Left renal pelvis (tissue), 4 donors: ENCODE data around the gene CLEC16A. TPM values are rescaled to one million over a fixed set of nuclear protein-coding genes. Genes with fewer than 3 reads are reported as not detected.

Source experiments
- DNase-seq, 4 donors: peaks; one replicate each; pipeline ENCODE4 v3.0.0-alpha.2; 2013; ENCODE audit warnings: low read depth in 4 of 4, low spot score in 3 of 4
- polyA plus RNA-seq, 4 donors: library from polyadenylated mRNA; unstranded; fragments of 120-200 nt; gene quantifications; one replicate each; pipeline ENCODE4 v1.2.1, GENCODE V29; 2013; ENCODE audit not compliant: insufficient read length in 4 of 4

CLEC16A gene
- polyA plus RNA-seq, 4 donors = 18.0 to 25.9 (median 22.7) TPM

- DNase-seq = no peak
Observed at GRCh38 chr16:11164482-11165270, 220.3 kb downstream of the CLEC16A start.

GRCh38 chr16:11165349-11165748, 221.0 kb downstream of the CLEC16A start:
- DNase-seq = no peak

- DNase-seq = no peak
Observed at GRCh38 chr16:11165894-11166665, 221.7 kb downstream of the CLEC16A start.

- DNase-seq = no peak
Observed at GRCh38 chr16:11167581-11167980, 223.2 kb downstream of the CLEC16A start.

- DNase-seq = no peak
Observed at GRCh38 chr16:11168386-11169051, 224.2 kb downstream of the CLEC16A start.

- DNase-seq = no peak
Observed at GRCh38 chr16:11169641-11170040, 225.3 kb downstream of the CLEC16A start.

GRCh38 chr16:11170201-11170600, 225.8 kb downstream of the CLEC16A start:
- DNase-seq = no peak

- DNase-seq = no peak
Observed at GRCh38 chr16:11170696-11171447, 226.5 kb downstream of the CLEC16A start.

GRCh38 chr16:11171448-11171709, 227.0 kb downstream of the CLEC16A start:
- DNase-seq = no peak

- no peak for DNase-seq
Observed at GRCh38 chr16:11171757-11172299, 227.5 kb downstream of the CLEC16A start.

- no peak for DNase-seq
Observed at GRCh38 chr16:11173426-11173825, 229.1 kb downstream of the CLEC16A start.

- DNase-seq = no peak
Observed at GRCh38 chr16:11174141-11174540, 229.8 kb downstream of the CLEC16A start.

GRCh38 chr16:11175106-11175786, 230.9 kb downstream of the CLEC16A start:
- DNase-seq = no peak

- DNase-seq = no peak
Observed at GRCh38 chr16:11175787-11176341, 231.5 kb downstream of the CLEC16A start.

- DNase-seq = no peak
Observed at GRCh38 chr16:11177578-11178160, 233.3 kb downstream of the CLEC16A start.

GRCh38 chr16:11178424-11178823, 234.1 kb downstream of the CLEC16A start:
- DNase-seq = no peak

- no peak for DNase-seq
Observed at GRCh38 chr16:11179574-11179973, 235.2 kb downstream of the CLEC16A start.

- no peak for DNase-seq
Observed at GRCh38 chr16:11180489-11180888, 236.1 kb downstream of the CLEC16A start.

GRCh38 chr16:11181242-11181898, 237.0 kb downstream of the CLEC16A start:
- no peak for DNase-seq
